H1 (cell line): ENCODE measurements around the gene TAAR1. TPM values are rescaled to one million over a fixed set of nuclear protein-coding genes. Genes with fewer than 3 reads are reported as not detected.

ENCODE experiments used
- ASH2L ChIP-seq: fragments of 200-600, 300-600 bp; sonication (generic); IDR thresholded peaks from one replicate; pipeline ENCODE4 v1.7.1; 2017; ENCODE audit warnings: low read length
- CBX5 ChIP-seq: fragments of 300-800, 300-1000 bp; sonication (generic); IDR thresholded peaks from 2 replicates; pipeline ENCODE4 v1.7.1; 2016; ENCODE audit warnings: antibody characterized with exemption, low read length, low read depth
- CHD1 ChIP-seq: IDR thresholded peaks from 2 replicates; pipeline ENCODE4 v1.6.1; 2012; ENCODE audit warnings: low read depth, low read length, improper control_type of control experiment
- CREB1 ChIP-seq: IDR thresholded peaks from 2 replicates; pipeline ENCODE4 v1.6.1; 2012; ENCODE audit warnings: inconsistent platforms
- EP300 ChIP-seq, 2 experiments: IDR thresholded peaks; 1 replicate in 1 of 2; 2 replicates in 1 of 2; pipeline ENCODE4 v1.6.1; 2011 to 2012; ENCODE audit warnings: low read depth in 2 of 2, low read length in 2 of 2, mild to moderate bottlenecking in 2 of 2, borderline replicate concordance in 1 of 2, inconsistent platforms in 1 of 2, moderate library complexity in 1 of 2
- MAFK ChIP-seq: IDR thresholded peaks from 2 replicates; pipeline ENCODE4 v1.6.1; 2012; ENCODE audit warnings: low read depth, mild to moderate bottlenecking, improper control_type of control experiment, low read length
- POLR2A ChIP-seq, 2 experiments: IDR thresholded peaks; 1 replicate in 1 of 2; 2 replicates in 1 of 2; pipeline ENCODE4 v1.6.1; 2011; ENCODE audit warnings: low read depth in 2 of 2, low read length in 2 of 2, mild to moderate bottlenecking in 2 of 2; ENCODE audit errors: control extremely low read depth in 1 of 2
- RBBP5 ChIP-seq: IDR thresholded peaks from 2 replicates; pipeline ENCODE4 v1.7.1; 2012; ENCODE audit warnings: low read depth, mild to moderate bottlenecking, inconsistent platforms, low read length, moderate library complexity, borderline replicate concordance
- RFX5 ChIP-seq: IDR thresholded peaks from 2 replicates; pipeline ENCODE4 v1.6.1; 2011; ENCODE audit warnings: low read depth, low read length, improper control_type of control experiment, borderline replicate concordance
- RXRA ChIP-seq: IDR thresholded peaks from 2 replicates; pipeline ENCODE4 v1.6.1; 2011; ENCODE audit warnings: low read depth, mild to moderate bottlenecking, low read length, moderate library complexity; ENCODE audit not compliant: insufficient read depth
- SIRT6 ChIP-seq: IDR thresholded peaks from one replicate; pipeline ENCODE4 v1.7.1; 2012; ENCODE audit warnings: low read length, inconsistent platforms
- SP2 ChIP-seq: IDR thresholded peaks from 2 replicates; pipeline ENCODE4 v1.6.1; 2012; ENCODE audit warnings: mild to moderate bottlenecking, low read length, inconsistent platforms
- SP4 ChIP-seq: IDR thresholded peaks from 2 replicates; pipeline ENCODE4 v1.6.1; 2012; ENCODE audit warnings: low read length, inconsistent platforms
- TAF1 ChIP-seq: IDR thresholded peaks from 2 replicates; pipeline ENCODE4 v1.6.1; 2011; ENCODE audit warnings: mild to moderate bottlenecking, low read depth, low read length
- TAF7 ChIP-seq: optimal IDR thresholded peaks from 2 replicates; pipeline ENCODE3; 2011; ENCODE audit warnings: low read depth, mild to moderate bottlenecking, inconsistent platforms, low read length, moderate library complexity, borderline replicate concordance
- TEAD4 ChIP-seq: IDR thresholded peaks from 2 replicates; pipeline ENCODE4 v1.6.1; 2012; ENCODE audit warnings: low read depth, low read length, inconsistent platforms, mixed read lengths
- USF2 ChIP-seq: IDR thresholded peaks from 2 replicates; pipeline ENCODE4 v1.6.1; 2011; ENCODE audit warnings: low read length, improper control_type of control experiment
- polyA plus RNA-seq, 7 experiments: library from polyadenylated mRNA; depleted of rRNA in 3 of 7; stranded (reverse) in 5 of 7; unstranded in 2 of 7; fragments of >200 nt in 5 of 7; fragments of 200-250 nt in 2 of 7; gene quantifications; 1 replicate in 5 of 7; 2 replicates in 1 of 7; 4 replicates in 1 of 7; pipeline versions ENCODE4 v1.2.1 to v1.2.3, GENCODE V29; 2011 to 2013; ENCODE audit warnings: missing spikeins in 2 of 7, mixed read lengths in 2 of 7
- total RNA-seq: library from RNA; stranded (reverse); fragmentation: NEBNext Ultra II Directional; extraction: Animal tissue kit (Norgen Biotek cat#: 25700); gene quantifications from 2 replicates; pipeline ENCODE4 v1.2.1, GENCODE V29; 2021
- TF ChIP-seq, protein P1 (sequence below): IDR thresholded peaks from 2 replicates; pipeline ENCODE4 v1.6.1; 2011; ENCODE audit warnings: low read depth, mild to moderate bottlenecking, low read length; ENCODE audit not compliant: insufficient read depth
- TF ChIP-seq, protein P2 (sequence below), 3 experiments: IDR thresholded peaks; 1 replicate in 2 of 3; 2 replicates in 1 of 3; pipeline versions ENCODE4 v1.5.1 to v1.6.1; 2011; ENCODE audit warnings: low read length in 3 of 3, mild to moderate bottlenecking in 3 of 3, inconsistent platforms in 2 of 3, low read depth in 1 of 3, moderate library complexity in 1 of 3; ENCODE audit not compliant: insufficient read depth in 1 of 3; ENCODE audit errors: control extremely low read depth in 1 of 3
- TF ChIP-seq, protein P3 (sequence below): IDR thresholded peaks from 2 replicates; pipeline ENCODE4 v1.6.1; 2012; ENCODE audit warnings: low read length, inconsistent platforms

TAAR1 gene
- total and polyA plus RNA-seq, 2 of the 8 experiments (the other 6 are each of a cell fraction or from before 2014, with no cell fraction given), result not detected

DNA sequence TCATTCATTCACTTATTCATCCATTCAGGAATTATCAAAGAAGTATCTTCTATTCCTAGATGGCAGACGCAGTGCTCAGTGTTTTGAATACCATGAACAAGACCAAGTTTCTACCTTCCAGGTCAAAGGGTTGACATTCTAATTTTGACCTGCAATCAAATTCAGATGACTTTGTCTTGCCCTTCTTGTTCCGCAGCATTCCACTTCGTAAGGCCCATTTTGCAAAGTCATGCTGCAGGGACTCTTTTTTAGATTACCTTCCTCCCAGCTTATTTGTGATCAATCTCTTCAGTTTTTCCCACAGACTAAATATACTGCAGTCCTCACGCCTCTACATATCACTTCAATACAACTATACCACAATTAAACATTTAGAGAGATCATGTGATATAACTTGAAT lies 7.1 kb upstream of the TAAR1 start (continued):
- no peak for TF ChIP-seq POLR2A (IDR thresholded peaks at IDR 0.05; ENCODE audit: control extremely low read depth in 1 of 2, low read depth in 2 of 2, low read length in 2 of 2)
- no peak for TF ChIP-seq CBX5
- TF ChIP-seq MAFK, result peak; percentile 84
- TF ChIP-seq ASH2L, result peak; percentile 74
- TF ChIP-seq CREB1, result no peak
- no peak for TF ChIP-seq CHD1
- TF ChIP-seq TEAD4, result peak; percentile 60; the same call in 1 of the 2 replicates
- TF ChIP-seq, protein P1, sequence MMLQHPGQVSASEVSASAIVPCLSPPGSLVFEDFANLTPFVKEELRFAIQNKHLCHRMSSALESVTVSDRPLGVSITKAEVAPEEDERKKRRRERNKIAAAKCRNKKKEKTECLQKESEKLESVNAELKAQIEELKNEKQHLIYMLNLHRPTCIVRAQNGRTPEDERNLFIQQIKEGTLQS, result no peak
- no peak for TF ChIP-seq TAF7
- no peak for TF ChIP-seq TAF1
- TF ChIP-seq SIRT6, result no peak
- no peak for TF ChIP-seq SP4
- TF ChIP-seq, protein P2, sequence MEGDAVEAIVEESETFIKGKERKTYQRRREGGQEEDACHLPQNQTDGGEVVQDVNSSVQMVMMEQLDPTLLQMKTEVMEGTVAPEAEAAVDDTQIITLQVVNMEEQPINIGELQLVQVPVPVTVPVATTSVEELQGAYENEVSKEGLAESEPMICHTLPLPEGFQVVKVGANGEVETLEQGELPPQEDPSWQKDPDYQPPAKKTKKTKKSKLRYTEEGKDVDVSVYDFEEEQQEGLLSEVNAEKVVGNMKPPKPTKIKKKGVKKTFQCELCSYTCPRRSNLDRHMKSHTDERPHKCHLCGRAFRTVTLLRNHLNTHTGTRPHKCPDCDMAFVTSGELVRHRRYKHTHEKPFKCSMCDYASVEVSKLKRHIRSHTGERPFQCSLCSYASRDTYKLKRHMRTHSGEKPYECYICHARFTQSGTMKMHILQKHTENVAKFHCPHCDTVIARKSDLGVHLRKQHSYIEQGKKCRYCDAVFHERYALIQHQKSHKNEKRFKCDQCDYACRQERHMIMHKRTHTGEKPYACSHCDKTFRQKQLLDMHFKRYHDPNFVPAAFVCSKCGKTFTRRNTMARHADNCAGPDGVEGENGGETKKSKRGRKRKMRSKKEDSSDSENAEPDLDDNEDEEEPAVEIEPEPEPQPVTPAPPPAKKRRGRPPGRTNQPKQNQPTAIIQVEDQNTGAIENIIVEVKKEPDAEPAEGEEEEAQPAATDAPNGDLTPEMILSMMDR (IDR thresholded peaks at IDR 0.05; ENCODE audit: control extremely low read depth in 1 of 3, insufficient read depth in 1 of 3, low read depth in 1 of 3, low read length in 3 of 3), result no peak
- TF ChIP-seq USF2, result no peak
- no peak for TF ChIP-seq SP2
- TF ChIP-seq RBBP5, result no peak
- peak in 1 of 2 experiments; percentile 54; a peak in 1 of 3 replicates for TF ChIP-seq EP300 (IDR thresholded peaks at IDR 0.05; ENCODE audit: borderline replicate concordance in 1 of 2, low read depth in 2 of 2, low read length in 2 of 2)
- TF ChIP-seq RXRA, result no peak
- no peak for TF ChIP-seq RFX5
- TF ChIP-seq, protein P3, sequence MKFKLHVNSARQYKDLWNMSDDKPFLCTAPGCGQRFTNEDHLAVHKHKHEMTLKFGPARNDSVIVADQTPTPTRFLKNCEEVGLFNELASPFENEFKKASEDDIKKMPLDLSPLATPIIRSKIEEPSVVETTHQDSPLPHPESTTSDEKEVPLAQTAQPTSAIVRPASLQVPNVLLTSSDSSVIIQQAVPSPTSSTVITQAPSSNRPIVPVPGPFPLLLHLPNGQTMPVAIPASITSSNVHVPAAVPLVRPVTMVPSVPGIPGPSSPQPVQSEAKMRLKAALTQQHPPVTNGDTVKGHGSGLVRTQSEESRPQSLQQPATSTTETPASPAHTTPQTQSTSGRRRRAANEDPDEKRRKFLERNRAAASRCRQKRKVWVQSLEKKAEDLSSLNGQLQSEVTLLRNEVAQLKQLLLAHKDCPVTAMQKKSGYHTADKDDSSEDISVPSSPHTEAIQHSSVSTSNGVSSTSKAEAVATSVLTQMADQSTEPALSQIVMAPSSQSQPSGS, result no peak
